ENCODE results near the gene EAF1. TPM values are rescaled to one million over a fixed set of nuclear protein-coding genes. Genes with fewer than 3 reads are reported as not detected.

EAF1 gene
- total and polyA plus RNA-seq, 2 experiments from 2014 or later = 7.2 to 16.9 TPM

GRCh38 chr3:15467227-15468181, 40.1 kb downstream of the EAF1 start:
- no peaks in the 10 kb centered on the region for H3K9me3 ChIP-seq (ENCODE audit: low read depth)
- no peaks in the 10 kb centered on the region for H3K4me1 ChIP-seq (ENCODE audit: insufficient read depth)
- WGBS, 2 experiments (ENCODE audit: low coverage in 1 of 2, low lambda C conversion rate in 2 of 2, missing lambda C conversion rate in 2 of 2) = 67 to 70% methylated on average over 11 of the region's 11 CpGs
- H3F3A ChIP-seq (ENCODE audit: insufficient read depth) = no peaks in the 10 kb centered on the region
- H4K20me1 ChIP-seq (ENCODE audit: insufficient read depth) = no peaks in the 10 kb centered on the region
- H3K79me2 ChIP-seq (ENCODE audit: insufficient read depth) = no peaks in the 10 kb centered on the region
- H3K27me3 ChIP-seq (replicated peaks; ENCODE audit: insufficient read depth) = no peaks in the 10 kb centered on the region
- no peak overlapping the region for H3K9ac ChIP-seq
- DNase-seq = no peak
- no peaks in the 10 kb centered on the region for H3K36me3 ChIP-seq (ENCODE audit: low read depth)
- no peak for TF ChIP-seq EZH2phosphoT487 (IDR thresholded peaks at IDR 0.05; ENCODE audit: insufficient read depth, low read depth)
- H3K9me2 ChIP-seq (ENCODE audit: insufficient read depth) = no peaks in the 10 kb centered on the region
- H3K4me2 ChIP-seq (ENCODE audit: unreplicated experiment) = no peak overlapping the region
- in situ Hi-C loops (cut with MboI) = no loop called here
- H2AFZ ChIP-seq = no peak overlapping the region
- H3K4me3 ChIP-seq = no peak overlapping the region
- no peak overlapping the region for H3K27ac ChIP-seq

- H3K9me3 ChIP-seq (ENCODE audit: low read depth) = no peaks in the 10 kb centered on the region
- H3K79me2 ChIP-seq (ENCODE audit: insufficient read depth) = no peaks in the 10 kb centered on the region
- H3F3A ChIP-seq (ENCODE audit: insufficient read depth) = no peaks in the 10 kb centered on the region
- no peak overlapping the region for H3K4me3 ChIP-seq
- WGBS, 2 experiments (ENCODE audit: low coverage in 1 of 2, low lambda C conversion rate in 2 of 2, missing lambda C conversion rate in 2 of 2) = 84% methylated on average over 6 of the region's 6 CpGs
- DNase-seq = no peak
- no peaks in the 10 kb centered on the region for H3K36me3 ChIP-seq (ENCODE audit: low read depth)
- no peaks in the 10 kb centered on the region for H3K4me1 ChIP-seq (ENCODE audit: insufficient read depth)
- no peak overlapping the region for H3K9ac ChIP-seq
- TF ChIP-seq EZH2phosphoT487 (IDR thresholded peaks at IDR 0.05; ENCODE audit: insufficient read depth, low read depth) (no peak), EZH2 (IDR thresholded peaks at IDR 0.05; ENCODE audit: insufficient read depth, poor library complexity, severe bottlenecking) (no peak)
- no peak overlapping the region for H2AFZ ChIP-seq
- in situ Hi-C loops (cut with MboI) = no loop called here
- no peak overlapping the region for H3K4me2 ChIP-seq (ENCODE audit: unreplicated experiment)
- no peaks in the 10 kb centered on the region for H3K9me2 ChIP-seq (ENCODE audit: insufficient read depth)
- H3K27me3 ChIP-seq (replicated peaks; ENCODE audit: insufficient read depth) = no peaks in the 10 kb centered on the region
- H3K27ac ChIP-seq = no peak overlapping the region
- no peaks in the 10 kb centered on the region for H4K20me1 ChIP-seq (ENCODE audit: insufficient read depth)
Measured at GRCh38 chr3:15470261-15470660, 42.9 kb downstream of the EAF1 start.

GRCh38 chr3:15470849-15471248, 43.5 kb downstream of the EAF1 start:
- Histone ChIP-seq H3K36me3 (ENCODE audit: low read depth) (no peaks in the 10 kb centered on the region), H4K20me1 (ENCODE audit: insufficient read depth) (no peaks in the 10 kb centered on the region), H3K9me2 (ENCODE audit: insufficient read depth) (no peaks in the 10 kb centered on the region), H3K27ac (no peak overlapping the region), H2AFZ (no peak overlapping the region), H3K9me3 (ENCODE audit: low read depth) (no peaks in the 10 kb centered on the region), H3K4me2 (ENCODE audit: unreplicated experiment) (no peak overlapping the region), H3K4me1 (ENCODE audit: insufficient read depth) (no peaks in the 10 kb centered on the region), H3F3A (ENCODE audit: insufficient read depth) (no peaks in the 10 kb centered on the region), H3K27me3 (replicated peaks; ENCODE audit: insufficient read depth) (no peaks in the 10 kb centered on the region), H3K9ac (no peak overlapping the region), H3K79me2 (ENCODE audit: insufficient read depth) (no peaks in the 10 kb centered on the region), H3K4me3 (no peak overlapping the region)
- 11 to 13% methylated on average over 2 of the region's 2 CpGs for WGBS, 2 experiments (ENCODE audit: low coverage in 1 of 2, low lambda C conversion rate in 2 of 2, missing lambda C conversion rate in 2 of 2)
- in situ Hi-C loops (cut with MboI) = no loop called here
- TF ChIP-seq EZH2phosphoT487 (IDR thresholded peaks at IDR 0.05; ENCODE audit: insufficient read depth, low read depth) = no peak
- TF ChIP-seq EZH2 (IDR thresholded peaks at IDR 0.05; ENCODE audit: insufficient read depth, poor library complexity, severe bottlenecking) = no peak
- no peak for DNase-seq

- H3K9me3 ChIP-seq (ENCODE audit: low read depth) = no peaks in the 10 kb centered on the region
- no peak for TF ChIP-seq EZH2phosphoT487 (IDR thresholded peaks at IDR 0.05; ENCODE audit: insufficient read depth, low read depth)
- TF ChIP-seq EZH2 (IDR thresholded peaks at IDR 0.05; ENCODE audit: insufficient read depth, poor library complexity, severe bottlenecking) = no peak
- in situ Hi-C loops (cut with MboI) = no loop called here
- no peak overlapping the region for H3K4me3 ChIP-seq
- no peak for DNase-seq
- no peak overlapping the region for H3K9ac ChIP-seq
- no peaks in the 10 kb centered on the region for H4K20me1 ChIP-seq (ENCODE audit: insufficient read depth)
- H3K4me1 ChIP-seq (ENCODE audit: insufficient read depth) = no peaks in the 10 kb centered on the region
- H3K27ac ChIP-seq = no peak overlapping the region
- no peaks in the 10 kb centered on the region for H3K79me2 ChIP-seq (ENCODE audit: insufficient read depth)
- H3K27me3 ChIP-seq (replicated peaks; ENCODE audit: insufficient read depth) = no peaks in the 10 kb centered on the region
- WGBS, 2 experiments (ENCODE audit: low coverage in 1 of 2, low lambda C conversion rate in 2 of 2, missing lambda C conversion rate in 2 of 2) = 66 to 67% methylated on average over 3 of the region's 3 CpGs
- H2AFZ ChIP-seq = no peak overlapping the region
- no peaks in the 10 kb centered on the region for H3F3A ChIP-seq (ENCODE audit: insufficient read depth)
- no peaks in the 10 kb centered on the region for H3K9me2 ChIP-seq (ENCODE audit: insufficient read depth)
- no peak overlapping the region for H3K4me2 ChIP-seq (ENCODE audit: unreplicated experiment)
- H3K36me3 ChIP-seq (ENCODE audit: low read depth) = no peaks in the 10 kb centered on the region
Measured at GRCh38 chr3:15471861-15472260, 44.5 kb downstream of the EAF1 start.

All from GM23248 (cell line).